Endothelial cell of umbilical vein (primary cell): ENCODE data around the gene STRA8. TPM values are rescaled to one million over a fixed set of nuclear protein-coding genes. Genes with fewer than 3 reads are reported as not detected.

ENCODE experiments used
- BruUV-seq: library from RNA; stranded (reverse); fragments of 400-500 nt; replicated peaks from 2 replicates; lab custom pipeline; 2021; lab: Mats Ljungman, UMichigan
- CTCF ChIA-PET: fragments of 300-600, 350-600 bp; sonication (Branson Sonifier 250); formaldehyde crosslinking; loops from one replicate; lab custom pipeline; 2021; ENCODE audit warnings: antibody characterized with exemption, inconsistent platforms; lab: Charles Lee
- POLR2A ChIA-PET: fragments of 300-600, 350-600 bp; sonication (Branson Sonifier 250); formaldehyde crosslinking; loops from one replicate; lab custom pipeline; 2021; ENCODE audit warnings: antibody characterized with exemption, inconsistent platforms; lab: Charles Lee
- DNase-seq: peaks from one replicate; pipeline ENCODE4 v3.0.0-alpha.2; 2011; ENCODE audit warnings: low read depth, low spot score
- FAIRE-seq: peaks from 2 replicates; lab custom pipeline; 2011; peaks lifted over from hg19 to GRCh38; lab: Jason Lieb, UNC
- H2AFZ ChIP-seq: 2 replicates; pipeline ENCODE4 v1.6.0; 2012; ENCODE audit warnings: low read depth, low read length, control low read depth, inconsistent platforms
- H3K27ac ChIP-seq: 2 replicates; pipeline ENCODE4 v1.5.1; 2011; ENCODE audit warnings: low read depth, mild to moderate bottlenecking, control low read depth, low read length, moderate library complexity; ENCODE audit not compliant: insufficient read depth
- H3K27me3 ChIP-seq, 2 experiments: 2 replicates each; pipeline versions ENCODE4 v1.6.0 to v1.6.1; 2011; ENCODE audit warnings: low read length in 2 of 2, mixed read lengths in 1 of 2; ENCODE audit not compliant: control insufficient read depth in 2 of 2, insufficient read depth in 2 of 2
- H3K36me3 ChIP-seq, 2 experiments: 2 replicates in 1 of 2; 3 replicates in 1 of 2; pipeline ENCODE4 v1.5.1; 2011; ENCODE audit warnings: low read length in 2 of 2, mild to moderate bottlenecking in 1 of 2, moderate library complexity in 1 of 2; ENCODE audit not compliant: control insufficient read depth in 2 of 2, insufficient read depth in 2 of 2; ENCODE audit errors: extremely low read depth in 1 of 2
- H3K4me1 ChIP-seq: 3 replicates; pipeline ENCODE4 v1.5.1; 2011; ENCODE audit warnings: mild to moderate bottlenecking, low read length; ENCODE audit not compliant: control insufficient read depth, insufficient read depth; ENCODE audit errors: extremely low read depth
- H3K4me2 ChIP-seq: 2 replicates; pipeline ENCODE4 v1.6.1; 2011; ENCODE audit warnings: low read length, control low read depth, mixed read lengths; ENCODE audit not compliant: insufficient read depth
- H3K4me3 ChIP-seq, 3 experiments: fragments of 200-600 bp in 1 of 3; sonication (generic), shearing (Covaris generic) in 1 of 3; replicated peaks in 1 of 3; 2 replicates each; pipeline ENCODE4 v1.5.1; 2011 to 2016; ENCODE audit warnings: control low read depth in 3 of 3, low read length in 3 of 3, mild to moderate bottlenecking in 2 of 3, inconsistent platforms in 1 of 3, low read depth in 1 of 3, moderate library complexity in 1 of 3; ENCODE audit not compliant: insufficient read depth in 1 of 3
- H3K79me2 ChIP-seq: 2 replicates; pipeline ENCODE4 v1.6.0; 2012; ENCODE audit warnings: low read length, inconsistent platforms; ENCODE audit not compliant: control insufficient read depth, insufficient read depth
- H3K9ac ChIP-seq: replicated peaks from 2 replicates; pipeline ENCODE3; 2011; ENCODE audit warnings: low read length, control low read depth; ENCODE audit not compliant: insufficient read depth; ENCODE audit errors: extremely low read depth
- H3K9me1 ChIP-seq: replicated peaks from 3 replicates; pipeline ENCODE4 v1.6.0; 2011; ENCODE audit warnings: mild to moderate bottlenecking, low read length; ENCODE audit not compliant: control insufficient read depth, insufficient read depth; ENCODE audit errors: extremely low read depth
- H3K9me3 ChIP-seq: replicated peaks from 2 replicates; pipeline ENCODE4 v1.5.1; 2012; ENCODE audit warnings: low read length, inconsistent platforms; ENCODE audit not compliant: control insufficient read depth, insufficient read depth
- H4K20me1 ChIP-seq: replicated peaks from 2 replicates; pipeline ENCODE3; 2011; ENCODE audit warnings: mild to moderate bottlenecking, low read length; ENCODE audit not compliant: control insufficient read depth, insufficient read depth; ENCODE audit errors: extremely low read depth
- EZH2 ChIP-seq: IDR thresholded peaks from 2 replicates; pipeline ENCODE4 v1.6.1; 2012; ENCODE audit warnings: borderline replicate concordance, low read depth, mild to moderate bottlenecking, moderate library complexity, low read length, inconsistent platforms; ENCODE audit not compliant: severe bottlenecking
- FOS ChIP-seq: IDR thresholded peaks from 2 replicates; pipeline ENCODE4 v1.6.1; 2011; ENCODE audit warnings: mild to moderate bottlenecking, low read length, moderate library complexity, borderline replicate concordance; ENCODE audit not compliant: insufficient read depth
- GATA2 ChIP-seq: IDR thresholded peaks from 2 replicates; pipeline ENCODE4 v1.7.0; 2011; ENCODE audit warnings: low read depth, mild to moderate bottlenecking, moderate library complexity, mixed read lengths, low read length; ENCODE audit not compliant: insufficient read length, insufficient read depth
- JUN ChIP-seq: IDR thresholded peaks from 2 replicates; pipeline ENCODE4 v1.6.1; 2011; ENCODE audit warnings: borderline replicate concordance, low read depth; ENCODE audit not compliant: insufficient read length, insufficient read depth
- MYC ChIP-seq: IDR thresholded peaks from one replicate; pipeline ENCODE4 v1.6.1; 2011; ENCODE audit warnings: mild to moderate bottlenecking, low read depth, low read length
- POLR2A ChIP-seq: IDR thresholded peaks from 2 replicates; pipeline ENCODE4 v1.6.1; 2012; ENCODE audit warnings: low read depth, mild to moderate bottlenecking, control low read depth, low read length
- POLR2AphosphoS5 ChIP-seq: IDR thresholded peaks from 2 replicates; pipeline ENCODE4 v1.6.1; 2012; ENCODE audit warnings: low read depth, mild to moderate bottlenecking, control low read depth, low read length, moderate library complexity; ENCODE audit not compliant: insufficient read depth
- dilution Hi-C: fragments of 300-500 bp; cut with MboI; formaldehyde crosslinking; loops from one replicate; pipeline ENCODE4 v1.15.0; 2019; ENCODE audit warnings: low sequenced_read_pairs; ENCODE audit not compliant: extremely low pct_ligation_motif_present
- intact Hi-C: fragments of 100-400 bp; cut with micrococcal nuclease; formaldehyde crosslinking; loops from one replicate; pipeline ENCODE4 v1.10.0; 2022
- polyA plus RNA-seq, 4 experiments: library from polyadenylated mRNA; depleted of rRNA in 3 of 4; stranded (reverse) in 3 of 4; unstranded in 1 of 4; fragments of >200 nt; gene quantifications; 2 replicates each; pipeline versions ENCODE4 v1.2.1 to v1.2.3, GENCODE V29; 2011 to 2012; ENCODE audit warnings: missing spikeins in 1 of 4
- total RNA-seq: library from RNA; stranded (reverse); gene quantifications from 2 replicates; pipeline ENCODE4 v1.2.3, GENCODE V29; 2021
- TF ChIP-seq, protein P1 (sequence below), 2 donors: IDR thresholded peaks; 1 replicate in 1 of 2; 2 replicates in 1 of 2; pipeline ENCODE4 v1.5.1; 2011; ENCODE audit warnings: low read length in 2 of 2, mild to moderate bottlenecking in 2 of 2, moderate library complexity in 2 of 2, control low read depth in 1 of 2, inconsistent platforms in 1 of 2, low read depth in 1 of 2; ENCODE audit not compliant: insufficient read depth in 1 of 2; ENCODE audit errors: extremely low read depth in 1 of 2
- TF ChIP-seq, protein P2 (sequence below): IDR thresholded peaks from 2 replicates; pipeline ENCODE4 v1.6.1; 2011; ENCODE audit not compliant: insufficient read depth, insufficient read length

Gene STRA8
- total and polyA plus RNA-seq, 2 donors (not counting 3 experiments of a cell fraction or from before 2014, with no cell fraction given), result not detected

DNA sequence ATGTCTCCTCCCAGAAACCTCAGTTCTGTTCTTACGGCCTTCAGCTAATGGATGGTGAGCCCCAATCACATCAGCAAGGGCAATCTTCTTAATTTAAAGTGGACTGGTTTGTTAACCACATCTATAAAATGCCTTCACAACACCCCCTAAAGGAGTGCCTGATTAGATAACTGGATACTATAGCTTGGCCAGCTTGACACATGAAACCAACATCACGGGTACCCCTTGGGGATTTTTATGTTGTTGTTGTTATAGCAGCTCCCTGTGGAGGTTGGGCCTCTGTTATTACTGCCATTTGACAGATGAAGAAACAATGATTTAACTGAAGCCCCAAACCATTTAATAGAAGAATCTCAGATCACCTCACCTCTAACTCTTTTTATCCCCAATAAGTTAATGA is 26.8 kb downstream of the STRA8 start:
- no peak for DNase-seq
- dilution Hi-C loops (no loop called here), intact Hi-C loops (no loop called here)
- Histone ChIP-seq H3K79me2 (no peaks in the 10 kb centered on the region), H3K9me1 (no peaks in the 10 kb centered on the region), H3K27me3 (peaks cover 0 to 1% of the 10 kb centered on the region in 2 experiments), H3K4me3 (no peak overlapping the region), H3K4me1 (no peaks in the 10 kb centered on the region), H3K9me3 (no peaks in the 10 kb centered on the region), H3K27ac (no peak overlapping the region), H4K20me1 (no peaks in the 10 kb centered on the region), H3K9ac (no peak overlapping the region), H3K4me2 (no peak overlapping the region), H2AFZ (no peak overlapping the region), H3K36me3 (no peaks in the 10 kb centered on the region)
- TF ChIP-seq, protein P1, sequence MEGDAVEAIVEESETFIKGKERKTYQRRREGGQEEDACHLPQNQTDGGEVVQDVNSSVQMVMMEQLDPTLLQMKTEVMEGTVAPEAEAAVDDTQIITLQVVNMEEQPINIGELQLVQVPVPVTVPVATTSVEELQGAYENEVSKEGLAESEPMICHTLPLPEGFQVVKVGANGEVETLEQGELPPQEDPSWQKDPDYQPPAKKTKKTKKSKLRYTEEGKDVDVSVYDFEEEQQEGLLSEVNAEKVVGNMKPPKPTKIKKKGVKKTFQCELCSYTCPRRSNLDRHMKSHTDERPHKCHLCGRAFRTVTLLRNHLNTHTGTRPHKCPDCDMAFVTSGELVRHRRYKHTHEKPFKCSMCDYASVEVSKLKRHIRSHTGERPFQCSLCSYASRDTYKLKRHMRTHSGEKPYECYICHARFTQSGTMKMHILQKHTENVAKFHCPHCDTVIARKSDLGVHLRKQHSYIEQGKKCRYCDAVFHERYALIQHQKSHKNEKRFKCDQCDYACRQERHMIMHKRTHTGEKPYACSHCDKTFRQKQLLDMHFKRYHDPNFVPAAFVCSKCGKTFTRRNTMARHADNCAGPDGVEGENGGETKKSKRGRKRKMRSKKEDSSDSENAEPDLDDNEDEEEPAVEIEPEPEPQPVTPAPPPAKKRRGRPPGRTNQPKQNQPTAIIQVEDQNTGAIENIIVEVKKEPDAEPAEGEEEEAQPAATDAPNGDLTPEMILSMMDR (IDR thresholded peaks at IDR 0.05; ENCODE audit: extremely low read depth in 1 of 2, insufficient read depth in 1 of 2, low read depth in 1 of 2, low read length in 2 of 2), result no peak
- TF ChIP-seq, protein P2, sequence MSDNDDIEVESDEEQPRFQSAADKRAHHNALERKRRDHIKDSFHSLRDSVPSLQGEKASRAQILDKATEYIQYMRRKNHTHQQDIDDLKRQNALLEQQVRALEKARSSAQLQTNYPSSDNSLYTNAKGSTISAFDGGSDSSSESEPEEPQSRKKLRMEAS, result no peak
- no peak for TF ChIP-seq JUN
- TF ChIP-seq EZH2, result no peak
- no peak for TF ChIP-seq GATA2
- TF ChIP-seq FOS, result no peak
- TF ChIP-seq POLR2A, result no peak
- TF ChIP-seq MYC, result no peak
- TF ChIP-seq POLR2AphosphoS5, result no peak
- no TSS peak for BruUV-seq
- CTCF ChIA-PET, result interaction anchor here (4.4 kb wide), 1 partner anchor 14 kb away, joined by 31 read pairs; no protein-coding TSS in a partner anchor
- no peak for FAIRE-seq
- POLR2A ChIA-PET, result no interaction called here
